ENCODE measurements around the gene TNS2.
"Not testable (repeated sequence)": the region's sequence is repeated elsewhere in the genome, so short reads cannot be mapped to it uniquely, and the experiment has no call there.

The TNS2 gene

DNA sequence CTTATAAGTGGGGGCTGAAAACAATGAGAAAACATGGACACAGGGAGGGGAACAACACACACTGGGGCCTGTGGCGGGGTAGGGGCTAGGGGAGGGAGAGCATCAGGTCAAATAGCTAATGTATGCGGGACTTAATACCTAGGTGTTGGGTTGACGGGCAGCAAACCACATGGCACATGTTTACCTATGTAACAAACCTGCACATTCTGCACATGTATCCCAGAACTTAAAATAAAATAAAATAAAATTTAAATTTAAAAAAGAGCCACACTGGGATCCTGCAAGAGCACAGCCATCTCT is 45.7 kb downstream of the TNS2 start:
- DNase-seq (ENCODE audit: low read depth in 2 of 2): not testable (repeated sequence)

- no peak for DNase-seq (ENCODE audit: low read depth in 2 of 2)
Measured at GRCh38 chr12:53096089-53096741, 46.4 kb downstream of the TNS2 start.

GRCh38 chr12:53096759-53097158 is 46.9 kb downstream of the TNS2 start:
- no peak for DNase-seq (ENCODE audit: low read depth in 2 of 2)

DNA sequence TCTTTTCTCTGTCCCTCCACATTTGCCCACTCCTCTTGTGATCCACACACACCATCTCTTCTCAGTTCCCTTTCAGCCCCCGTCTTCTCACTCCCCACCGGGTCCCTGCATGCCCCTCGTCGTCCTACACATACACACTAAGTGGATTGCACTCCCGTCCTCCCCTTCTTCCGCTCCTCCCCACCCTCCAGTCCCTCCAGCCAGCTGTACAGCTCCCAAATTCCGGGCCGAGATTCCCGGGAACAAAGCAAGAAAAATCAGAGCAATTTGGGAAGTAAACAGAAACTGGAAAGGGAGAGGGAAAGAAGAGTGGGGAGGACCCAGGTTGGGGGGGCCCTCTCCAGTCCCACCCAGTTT is 47.3 kb downstream of the TNS2 start:
- no peak for DNase-seq (ENCODE audit: low read depth in 2 of 2)

GRCh38 chr12:53097564-53098353 is 47.9 kb downstream of the TNS2 start, which contains the start of gene IGFBP6:
Gene IGFBP6, plus strand, starts transcription at chr12:53097667. Its CDS starts 51 bp downstream, at chr12:53097718.
- no peak for DNase-seq (ENCODE audit: low read depth in 2 of 2)

DNA sequence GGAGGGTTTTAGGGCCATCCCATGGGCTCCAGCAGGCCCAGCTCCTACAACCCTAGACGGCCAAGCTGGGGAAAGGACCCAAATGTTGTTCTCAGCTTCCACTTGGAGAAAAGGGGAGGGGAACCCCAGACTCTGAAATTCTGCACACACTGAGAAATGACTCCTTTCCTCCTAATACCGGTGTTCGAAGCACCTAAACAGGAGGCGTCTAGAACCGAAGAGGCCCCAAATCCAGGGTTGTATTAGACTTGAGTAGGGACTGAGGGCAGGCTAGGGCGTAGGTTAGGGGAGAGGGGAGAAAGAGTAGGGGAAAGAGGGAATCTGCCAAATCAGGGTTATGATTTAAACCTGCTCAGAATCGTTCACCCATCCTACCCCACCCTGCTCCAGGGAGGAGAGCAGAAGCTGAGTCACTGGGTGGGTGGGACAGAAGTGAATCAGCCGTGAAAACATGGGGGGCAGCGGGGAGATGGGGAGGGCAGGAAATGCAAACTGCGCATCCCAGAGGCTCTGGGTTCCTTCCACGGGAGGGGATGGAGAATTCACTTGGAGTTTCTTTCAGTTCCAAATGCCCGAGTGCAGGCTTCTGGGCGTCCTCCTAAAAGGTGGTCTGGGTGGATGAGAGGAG is 48.6 kb downstream of the TNS2 start:
- no peak for DNase-seq (ENCODE audit: low read depth in 2 of 2)

DNA sequence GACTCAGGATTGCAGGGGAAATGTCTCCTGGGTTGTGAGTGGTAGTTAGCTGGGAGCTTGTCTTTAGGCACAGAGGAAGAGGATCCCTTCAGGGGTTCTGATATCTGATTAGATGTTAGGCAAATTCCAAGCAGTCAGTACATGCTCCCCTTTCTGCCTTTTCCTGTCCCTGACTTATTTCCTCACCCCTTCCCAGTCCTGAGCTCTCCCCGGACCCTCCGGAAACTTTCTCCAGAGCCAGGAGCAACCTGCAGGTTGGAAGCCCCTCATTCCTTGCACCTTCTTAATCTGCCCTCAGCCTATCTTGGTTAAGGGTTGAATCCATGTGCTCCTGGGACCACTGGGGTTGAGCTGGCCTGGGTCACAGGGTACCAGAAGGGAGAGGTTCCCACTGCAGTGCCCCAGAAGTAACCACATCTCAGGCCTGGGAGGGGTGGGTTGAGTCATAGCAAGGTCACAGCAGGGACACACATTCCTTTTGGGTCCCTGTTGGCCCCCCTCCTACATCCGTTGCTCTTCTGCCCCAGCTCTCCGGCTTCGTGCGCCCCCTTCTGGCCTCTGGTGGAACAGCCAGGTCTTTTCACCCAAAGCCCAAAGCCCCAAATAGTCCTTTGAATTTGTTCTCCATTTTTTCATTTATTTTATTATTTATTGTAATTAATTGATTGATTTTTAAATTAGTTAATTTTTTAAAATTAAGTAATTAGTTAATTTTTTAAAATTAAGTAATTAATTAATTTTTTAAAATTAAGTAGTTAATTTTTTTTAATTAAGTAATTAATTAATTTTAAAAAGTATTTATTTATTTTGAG is 49.4 kb downstream of the TNS2 start:
- DNase-seq (ENCODE audit: low read depth in 2 of 2): peak; percentile 74 to 78

DNA sequence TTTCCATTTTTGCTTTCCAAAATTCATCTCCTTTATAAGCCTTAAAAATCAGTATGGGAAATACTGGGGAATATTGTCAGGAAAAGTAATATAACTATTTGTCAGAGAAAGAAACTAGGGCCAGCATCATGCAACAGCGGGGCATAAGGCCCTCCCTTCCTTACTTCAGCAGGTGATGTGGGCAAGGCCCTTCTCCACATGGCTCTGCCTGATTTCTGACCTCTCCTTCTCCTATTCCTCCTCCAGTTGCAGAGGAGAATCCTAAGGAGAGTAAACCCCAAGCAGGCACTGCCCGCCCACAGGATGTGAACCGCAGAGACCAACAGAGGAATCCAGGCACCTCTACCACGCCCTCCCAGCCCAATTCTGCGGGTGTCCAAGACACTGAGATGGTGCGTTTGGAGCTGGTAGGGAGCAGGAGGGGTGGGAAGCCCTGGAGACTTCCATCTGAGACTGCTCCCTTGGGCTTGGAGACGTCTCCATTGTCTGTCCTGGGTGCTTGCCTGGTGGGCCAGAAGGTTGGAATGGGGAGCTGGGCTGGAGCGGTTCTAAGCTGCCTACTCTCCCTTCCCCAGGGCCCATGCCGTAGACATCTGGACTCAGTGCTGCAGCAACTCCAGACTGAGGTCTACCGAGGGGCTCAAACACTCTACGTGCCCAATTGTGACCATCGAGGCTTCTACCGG is 50.7 kb downstream of the TNS2 start:
- DNase-seq (ENCODE audit: low read depth in 2 of 2): no peak

DNA sequence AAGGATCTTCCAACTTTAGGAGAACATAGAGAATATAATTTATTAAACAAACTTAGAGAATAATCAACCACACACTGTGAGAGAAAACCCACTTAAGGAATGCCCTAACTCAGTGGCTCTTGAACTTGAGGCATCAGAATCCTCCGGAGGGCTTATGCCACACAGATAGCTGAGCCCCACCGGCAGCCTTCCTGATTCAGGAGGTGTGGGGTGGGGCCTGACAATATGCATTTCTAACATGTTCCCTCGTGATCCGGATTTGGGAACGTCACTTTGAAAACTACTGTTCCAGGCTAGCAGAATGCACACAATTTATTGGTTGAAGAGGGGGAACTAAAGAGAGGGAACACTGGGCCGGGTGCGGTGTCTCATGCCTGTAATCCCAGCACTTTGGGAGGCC is 51.4 kb downstream of the TNS2 start:
- no peak for DNase-seq (ENCODE audit: low read depth in 2 of 2)

DNA sequence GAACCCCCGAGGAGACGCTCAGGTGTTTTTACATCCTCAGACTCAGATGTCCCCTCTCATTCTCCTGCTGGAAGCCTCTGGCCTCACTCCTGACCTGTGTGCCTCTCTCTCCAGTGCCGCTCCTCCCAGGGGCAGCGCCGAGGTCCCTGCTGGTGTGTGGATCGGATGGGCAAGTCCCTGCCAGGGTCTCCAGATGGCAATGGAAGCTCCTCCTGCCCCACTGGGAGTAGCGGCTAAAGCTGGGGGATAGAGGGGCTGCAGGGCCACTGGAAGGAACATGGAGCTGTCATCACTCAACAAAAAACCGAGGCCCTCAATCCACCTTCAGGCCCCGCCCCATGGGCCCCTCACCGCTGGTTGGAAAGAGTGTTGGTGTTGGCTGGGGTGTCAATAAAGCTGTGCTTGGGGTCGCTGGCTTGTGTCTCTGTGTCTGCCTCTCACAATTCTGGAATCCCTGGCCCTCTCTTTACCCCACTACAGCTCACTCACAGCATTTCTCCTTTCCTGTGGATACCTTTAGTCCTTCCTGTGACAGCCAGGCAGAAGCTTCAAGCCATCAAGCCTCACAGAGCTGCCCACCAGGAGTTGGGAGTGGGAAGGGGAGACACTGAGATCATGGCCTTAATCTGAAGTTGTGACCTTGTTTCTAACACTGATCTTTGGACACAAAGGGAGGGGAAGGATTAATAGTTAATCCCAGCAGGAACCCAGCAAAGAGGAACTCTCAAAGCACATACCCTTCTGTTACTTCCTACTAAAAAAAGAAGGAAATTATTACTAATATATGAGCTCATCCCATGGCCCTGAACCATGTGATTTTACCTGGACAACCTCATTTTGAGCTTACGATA is 52.3 kb downstream of the TNS2 start:
- no peak for DNase-seq (ENCODE audit: low read depth in 2 of 2)

- no peak for DNase-seq (ENCODE audit: low read depth in 2 of 2)
Measured at GRCh38 chr12:53102883-53103807, 53.3 kb downstream of the TNS2 start, which contains the start of gene SOAT2. Gene SOAT2, plus strand, starts transcription at chr12:53103486. Its CDS starts 92 bp downstream, at chr12:53103578.

DNA sequence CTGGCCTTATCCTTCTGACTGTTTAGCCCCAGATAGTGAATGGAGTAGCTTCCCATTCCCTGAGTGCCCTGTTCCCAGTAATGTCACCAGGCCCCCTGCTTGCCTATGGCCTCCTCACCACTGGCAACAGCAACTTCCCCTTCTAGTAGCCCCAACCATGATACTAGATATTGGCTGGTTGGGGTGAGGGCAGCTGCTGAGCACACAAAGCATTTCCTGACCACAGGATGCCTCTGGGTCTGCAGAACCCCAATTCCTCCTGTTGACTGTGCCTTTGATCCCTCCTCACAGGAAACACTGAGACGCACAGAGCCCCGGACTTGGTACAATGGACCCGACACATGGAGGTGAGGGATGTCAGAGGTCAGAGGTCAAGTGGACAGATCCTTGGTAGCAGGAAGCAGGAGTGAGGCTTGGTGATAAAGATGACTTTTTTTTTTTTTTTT is 54.0 kb downstream of the TNS2 start:
- DNase-seq (ENCODE audit: low read depth in 2 of 2): no peak

- no peak for DNase-seq (ENCODE audit: low read depth in 2 of 2)
Measured at GRCh38 chr12:53105256-53105655, 55.4 kb downstream of the TNS2 start.

DNA sequence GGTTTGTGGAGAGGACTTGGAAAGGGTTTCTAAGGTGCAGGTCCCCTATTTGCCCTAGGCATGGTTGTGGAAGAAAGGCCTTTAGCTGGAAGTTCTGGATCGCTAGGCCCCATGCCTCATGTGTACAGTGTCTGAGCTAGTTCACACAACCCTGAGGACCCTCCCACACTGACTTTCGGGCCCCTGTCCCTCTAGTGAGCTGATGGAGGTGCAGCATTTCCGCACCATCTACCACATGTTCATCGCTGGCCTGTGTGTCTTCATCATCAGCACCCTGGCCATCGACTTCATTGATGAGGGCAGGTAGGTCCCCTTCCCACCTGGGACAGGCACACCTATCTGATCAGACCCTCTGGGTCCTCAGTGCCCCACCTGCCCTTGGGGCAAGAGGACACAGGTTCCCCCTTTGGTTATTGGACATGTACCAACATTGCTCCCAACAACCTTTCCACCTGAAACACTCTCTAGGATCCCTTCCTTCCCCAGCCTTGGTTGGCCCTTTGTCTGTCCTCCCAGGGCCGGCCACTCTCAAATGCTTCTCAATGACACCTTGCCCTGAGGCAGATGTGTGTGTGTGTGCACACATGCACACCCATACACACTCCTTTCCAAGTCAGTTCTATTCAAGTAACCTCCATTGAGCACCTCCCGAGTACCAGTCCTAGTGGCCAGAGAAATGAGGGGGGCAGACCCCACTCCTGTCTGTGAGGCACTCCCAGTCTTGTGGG is 56.0 kb downstream of the TNS2 start:
- no peak for DNase-seq (ENCODE audit: low read depth in 2 of 2)

DNA sequence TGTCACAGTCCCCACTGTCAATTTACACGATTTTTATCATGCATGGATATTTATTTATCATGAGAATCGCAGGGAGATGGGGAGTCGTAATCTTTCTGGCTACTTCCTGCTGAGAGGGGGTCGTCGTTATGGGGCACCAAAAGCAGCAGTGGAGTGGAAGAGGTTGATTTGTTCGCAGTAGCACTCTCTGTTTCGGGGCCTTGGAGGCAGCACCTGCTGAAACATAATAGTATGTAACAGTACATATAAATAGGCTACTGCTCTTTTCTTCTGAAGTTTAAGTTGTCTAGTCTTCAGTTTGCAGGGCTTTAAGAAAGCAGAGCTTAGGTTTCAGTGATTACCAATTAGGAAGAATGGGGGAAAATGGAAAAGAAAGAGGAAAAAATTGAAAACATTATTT is 57.3 kb downstream of the TNS2 start:
- no peak for DNase-seq (ENCODE audit: low read depth in 2 of 2)

GRCh38 chr12:53112431-53112830 is 62.6 kb downstream of the TNS2 start:
- DNase-seq (ENCODE audit: low read depth in 2 of 2): not testable (repeated sequence)

DNA sequence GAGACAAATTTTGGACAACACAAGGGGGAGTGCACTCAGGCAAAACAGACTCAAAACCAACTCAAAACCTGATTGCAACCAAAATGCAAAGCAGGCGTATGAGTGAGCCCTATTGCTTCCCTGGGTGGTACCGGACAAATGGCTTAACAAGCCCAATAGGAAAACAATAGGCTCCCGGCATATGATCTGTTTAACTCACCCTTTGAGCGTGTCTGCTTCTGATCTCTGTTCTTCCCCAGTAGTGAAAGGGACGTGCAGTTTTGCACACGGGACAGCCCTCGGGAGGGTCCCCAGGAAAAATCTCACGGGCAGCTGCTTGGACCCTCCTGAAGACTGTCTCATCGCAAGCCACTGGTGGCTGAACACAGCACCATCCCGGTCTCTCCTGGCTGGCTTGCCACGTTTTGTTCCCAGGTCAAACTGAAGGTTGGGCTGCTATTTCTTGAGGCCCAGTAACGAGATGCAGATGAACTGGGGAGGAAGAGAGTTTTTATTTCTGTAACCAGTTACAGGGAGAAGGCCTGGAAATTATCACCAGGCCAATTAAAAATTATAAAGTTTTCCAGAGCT is 63.4 kb downstream of the TNS2 start:
- no peak for DNase-seq (ENCODE audit: low read depth in 2 of 2)

- no peak for DNase-seq (ENCODE audit: low read depth in 2 of 2)
Measured at GRCh38 chr12:53113951-53114350, 64.1 kb downstream of the TNS2 start.

Data from activated CD8-positive, alpha-beta memory T cell treated with anti-CD3 and anti-CD28 coated beads for 4 hours (primary cell).